Measurements from ENCODE around the gene TEX55.

Gene TEX55

GRCh38 chr3:119184796-119185570, 39.0 kb downstream of the TEX55 start (continued):
- no peak for TF ChIP-seq ZNF580 (tag by site-specific recombination; IDR thresholded peaks at IDR 0.05)
- no peak for TF ChIP-seq ZNF555 (tag by site-specific recombination; conservative IDR thresholded peaks at IDR 0.05)
- TF ChIP-seq ZNF404 (tag by site-specific recombination; IDR thresholded peaks at IDR 0.05), result no peak

GRCh38 chr3:119187266-119187665, 41.3 kb downstream of the TEX55 start:
- CTCF ChIA-PET, result no interaction called here
- H3K27ac ChIP-seq (ENCODE audit: extremely low read depth, low read depth, low read length), result no peak overlapping the region
- POLR2A ChIA-PET, result no interaction called here
- no peaks in the 10 kb centered on the region for H3K36me3 ChIP-seq (ENCODE audit: control insufficient read depth in 2 of 2, insufficient read depth in 1 of 2, low read length in 2 of 2)
- no peak overlapping the region for H3K4me3 ChIP-seq (ENCODE audit: low read depth, low read length)
- no peaks in the 10 kb centered on the region for H3K9me3 ChIP-seq (ENCODE audit: control insufficient read depth, insufficient read depth, low read depth, low read length)
- TF ChIP-seq SP3 (tag by site-specific recombination; IDR thresholded peaks at IDR 0.05) (no peak), ZNF391 (tag by site-specific recombination; IDR thresholded peaks at IDR 0.05; ENCODE audit: borderline replicate concordance, low read depth) (no peak), ZBTB7A (tag by site-specific recombination; IDR thresholded peaks at IDR 0.05; ENCODE audit: low read depth) (no peak), ZNF112 (tag by site-specific recombination; IDR thresholded peaks at IDR 0.05) (no peak), YY2 (tag by site-specific recombination; IDR thresholded peaks at IDR 0.05) (no peak), RBAK (tag by site-specific recombination; IDR thresholded peaks at IDR 0.05) (no peak)
- no peaks in the 10 kb centered on the region for H3K4me1 ChIP-seq (ENCODE audit: control insufficient read depth, insufficient read depth, low read length)

GRCh38 chr3:119191800-119192199, 45.8 kb downstream of the TEX55 start:
- no peaks in the 10 kb centered on the region for H3K36me3 ChIP-seq (ENCODE audit: control insufficient read depth in 2 of 2, insufficient read depth in 1 of 2, low read length in 2 of 2)
- no peak overlapping the region for H3K4me3 ChIP-seq (ENCODE audit: low read depth, low read length)
- no peaks in the 10 kb centered on the region for H3K9me3 ChIP-seq (ENCODE audit: control insufficient read depth, insufficient read depth, low read depth, low read length)
- CTCF ChIA-PET, result no interaction called here
- no peak for TF ChIP-seq ZXDB (tag by site-specific recombination; IDR thresholded peaks at IDR 0.05)
- no peak for TF ChIP-seq ZNF274 (IDR thresholded peaks at IDR 0.05; ENCODE audit: low read length)
- TF ChIP-seq ZNF274 (tag by site-specific recombination; IDR thresholded peaks at IDR 0.05; ENCODE audit: borderline replicate concordance), result no peak
- no peak for TF ChIP-seq ZNF398 (tag by site-specific recombination; IDR thresholded peaks at IDR 0.05)
- no peak for TF ChIP-seq GLI4 (tag by site-specific recombination; IDR thresholded peaks at IDR 0.05)
- no peak for TF ChIP-seq PRDM1 (tag by site-specific recombination; IDR thresholded peaks at IDR 0.05)
- TF ChIP-seq OSR2 (tag by site-specific recombination; IDR thresholded peaks at IDR 0.05), result no peak
- TF ChIP-seq ZNF677 (tag by site-specific recombination; IDR thresholded peaks at IDR 0.05), result no peak
- no peak for TF ChIP-seq ZNF664 (tag by site-specific recombination; IDR thresholded peaks at IDR 0.05)
- TF ChIP-seq ZNF830 (tag by site-specific recombination; IDR thresholded peaks at IDR 0.05; ENCODE audit: low read depth), result no peak
- no peak overlapping the region for H3K27ac ChIP-seq (ENCODE audit: extremely low read depth, low read depth, low read length)
- POLR2A ChIA-PET, result no interaction called here
- no peaks in the 10 kb centered on the region for H3K4me1 ChIP-seq (ENCODE audit: control insufficient read depth, insufficient read depth, low read length)
